Testis (tissue), 5 donors: ENCODE data around the gene TRIM28. TPM values are rescaled to one million over a fixed set of nuclear protein-coding genes. Genes with fewer than 3 reads are reported as not detected.

ENCODE experiments used
- DNase-seq: peaks from one replicate; pipeline ENCODE4 v3.0.0-alpha.2; 2019
- H3K27ac ChIP-seq, 2 donors: fragments of 200-600 bp; sonication (generic); one replicate each; pipeline ENCODE4 v1.5.1; 2019
- H3K27me3 ChIP-seq: fragments of 200-600 bp; sonication (generic); one replicate; pipeline ENCODE4 v1.5.1; 2019
- H3K36me3 ChIP-seq: fragments of 200-600 bp; sonication (generic); one replicate; pipeline ENCODE4 v1.5.1; 2017; ENCODE audit warnings: low read depth; ENCODE audit errors: missing control alignments
- H3K4me1 ChIP-seq: fragments of 200-600 bp; sonication (generic); one replicate; pipeline ENCODE4 v1.5.1; 2019
- H3K4me3 ChIP-seq, 2 donors: fragments of 200-600 bp; sonication (generic); one replicate each; pipeline ENCODE4 v1.5.1; 2017 to 2019
- H3K9me3 ChIP-seq: fragments of 200-600 bp; sonication (generic); one replicate; pipeline ENCODE4 v1.5.1; 2017
- CTCF ChIP-seq, 3 experiments: fragments of 450-650 bp in 2 of 3; fragments of 200-600 bp in 1 of 3; sonication (generic) in 1 of 3; IDR thresholded peaks; one replicate each; pipeline ENCODE4 v1.5.1; 2016 to 2019; ENCODE audit warnings: antibody characterized with exemption in 3 of 3, mild to moderate bottlenecking in 2 of 3, moderate library complexity in 1 of 3
- POLR2A ChIP-seq: fragments of 450-650 bp; IDR thresholded peaks from one replicate; pipeline ENCODE4 v1.6.1; 2017; ENCODE audit warnings: antibody characterized with exemption, mild to moderate bottlenecking, moderate library complexity
- WGBS, 2 donors: methylation state at CpG; one replicate each; pipeline ENCODE4 v1.1.5; 2018; 5-methylcytosine and 5-hydroxymethylcytosine counted together
- intact Hi-C: fragments of 100-400 bp; cut with DNase I; formaldehyde crosslinking; loops from one replicate; pipeline ENCODE4 v1.15.1; 2023; ENCODE audit warnings: low total_unique reads
- long read RNA-seq, 2 donors: transcript quantifications; one replicate each; lab custom pipeline, GENCODE V29; 2026
- polyA plus RNA-seq: library from polyadenylated mRNA; stranded (reverse); fragments of 350-450 nt; fragmentation: Illumina TruSeq; extraction: RNeasy Lipid Tissue Mini Kit (QIAGEN cat#74804); gene quantifications from one replicate; pipeline ENCODE4 v1.2.3, GENCODE V29; 2014; ENCODE audit warnings: low read depth, low replicate concordance; ENCODE audit not compliant: insufficient read depth
- total RNA-seq, 2 donors: library from RNA; depleted of rRNA; stranded (reverse); fragments of >200 nt; gene quantifications; one replicate each; pipeline ENCODE4 v1.2.3, GENCODE V29; 2016

TRIM28 gene
- 100 to 1,000 TPM; 415 to 521 TPM for total RNA-seq
- 694 TPM for polyA plus RNA-seq
- long read RNA-seq, donor 1, transcript TRIM28-213 (4 exons, 714 nt): minor isoform, 18 of 164 reads
- long read RNA-seq, donor 1, transcript TRIM28-201 (17 exons, 2,960 nt): major isoform, 48 of 164 reads
- long read RNA-seq, donor 1, partial matches to known transcripts: 94 of 164 reads
- long read RNA-seq, donor 1, other reads (novel, unspliced or antisense): 0 of 164 reads
- long read RNA-seq, donor 2, transcript TRIM28-213 (4 exons, 714 nt): minor isoform, 13 of 216 reads
- long read RNA-seq, donor 2, transcript TRIM28-201 (17 exons, 2,960 nt): major isoform, 24 of 216 reads
- long read RNA-seq, donor 2, partial matches to known transcripts: 107 of 216 reads
- long read RNA-seq, donor 2, other reads (novel, unspliced or antisense): 70 of 216 reads

DNA sequence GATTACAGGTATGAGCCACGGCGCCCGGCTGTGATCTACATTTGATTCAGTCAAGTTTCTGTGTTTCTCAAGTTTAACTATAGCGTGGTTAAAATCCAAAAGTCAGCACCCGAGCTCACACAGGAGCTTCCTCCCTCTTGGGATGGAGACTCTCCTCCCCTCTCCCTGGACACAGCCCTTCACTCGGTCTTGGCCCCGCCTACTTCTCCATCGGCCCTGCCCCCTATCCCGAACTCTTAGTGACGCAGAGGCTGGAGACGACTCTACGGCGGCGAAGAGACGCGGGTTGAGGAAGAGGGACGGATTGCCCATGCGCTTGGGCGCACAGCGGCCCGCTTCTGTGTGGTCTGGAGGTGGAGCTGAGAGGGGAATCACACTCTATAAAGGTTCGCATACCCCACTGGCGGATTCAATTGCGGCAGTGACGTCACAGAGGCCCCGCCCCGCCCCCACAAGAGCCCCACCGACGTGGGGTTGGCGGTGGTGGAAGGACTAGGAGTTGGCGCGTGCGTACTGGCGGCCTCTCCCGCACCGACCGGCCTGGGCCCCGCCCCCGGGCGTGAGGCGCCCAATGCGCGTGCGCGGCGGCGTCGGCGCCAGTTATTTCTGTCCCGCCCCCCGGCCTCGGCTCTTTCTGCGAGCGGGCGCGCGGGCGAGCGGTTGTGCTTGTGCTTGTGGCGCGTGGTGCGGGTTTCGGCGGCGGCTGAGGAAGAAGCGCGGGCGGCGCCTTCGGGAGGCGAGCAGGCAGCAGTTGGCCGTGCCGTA, at the start of gene TRIM28:
Gene TRIM28, plus strand, starts transcription at position 239 of the 765 bp plus-strand sequence. CDS start 694 bp downstream, outside the sequence.
- H3K27me3 ChIP-seq: no peaks in the 10 kb centered on the region
- H3K27ac ChIP-seq: peak within 1 kb of the TSS; percentile 96 to 99
- H3K4me3 ChIP-seq: peak within 1 kb of the TSS; percentile 88 to 93
- H3K36me3 ChIP-seq: no peaks in the 10 kb centered on the region
- intact Hi-C loops: no loop called here
- TF ChIP-seq CTCF (IDR thresholded peaks at IDR 0.05) (no peak), POLR2A (peak; percentile 95)
- peak; percentile 98 for DNase-seq
- H3K9me3 ChIP-seq: no peaks in the 10 kb centered on the region
- WGBS, 2 donors: 0% methylated on average over 21 to 33 of the region's 73 CpGs
- peaks cover 22% of the 10 kb centered on the region for H3K4me1 ChIP-seq

GRCh38 chr19:58497634-58498170, 46.2 kb upstream of the TRIM28 start:
- 77 to 82% methylated on average over 4 to 8 of the region's 8 CpGs for WGBS, 2 donors
- no peaks in the 10 kb centered on the region for H3K9me3 ChIP-seq
- TF ChIP-seq CTCF (IDR thresholded peaks at IDR 0.05) (no peak), POLR2A (no peak)
- H3K4me1 ChIP-seq: peaks cover 16% of the 10 kb centered on the region
- H3K4me3 ChIP-seq: no peak overlapping the region
- intact Hi-C loops: no loop called here
- DNase-seq: no peak
- H3K27ac ChIP-seq: no peak overlapping the region
- H3K36me3 ChIP-seq: no peaks in the 10 kb centered on the region
- H3K27me3 ChIP-seq: no peaks in the 10 kb centered on the region

DNA sequence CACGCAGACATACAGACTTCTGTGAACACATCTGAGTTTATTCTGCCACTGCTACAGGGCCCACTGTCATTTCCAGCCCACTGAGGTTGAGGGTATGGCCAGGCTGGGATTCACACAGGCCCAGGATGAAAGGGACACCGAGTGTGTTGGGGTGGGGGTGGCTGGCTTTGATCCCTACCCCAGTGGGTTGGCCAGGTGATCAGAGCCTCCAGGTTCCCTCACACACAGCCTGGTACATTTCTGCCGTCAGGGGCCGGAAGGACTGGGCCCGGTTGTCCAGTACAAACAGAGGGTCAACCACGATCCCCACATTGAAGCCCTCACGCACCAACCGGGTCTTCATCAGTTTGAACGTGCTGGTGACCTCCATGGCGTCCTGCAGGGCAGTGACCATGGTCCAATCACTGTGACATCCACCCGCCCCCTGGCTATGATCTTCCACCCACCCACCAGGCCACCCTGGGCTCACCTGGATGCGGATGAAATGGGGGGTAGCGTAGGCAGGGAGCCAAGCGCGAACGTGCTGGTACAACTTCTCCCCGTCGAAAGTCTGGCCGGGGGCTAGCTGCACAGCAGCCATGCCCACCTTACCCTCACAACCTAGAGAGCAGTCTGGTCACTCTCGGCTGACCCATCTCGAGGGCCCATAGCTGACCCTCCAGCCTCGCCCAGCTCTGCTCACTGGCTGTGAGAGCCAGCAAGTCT, 45.4 kb upstream of the TRIM28 start:
- H3K4me1 ChIP-seq: peaks cover 16% of the 10 kb centered on the region
- H3K27ac ChIP-seq: peak overlapping the region in 1 of 2 donors; percentile 79
- H3K36me3 ChIP-seq: no peaks in the 10 kb centered on the region
- no peaks in the 10 kb centered on the region for H3K9me3 ChIP-seq
- TF ChIP-seq POLR2A (no peak), CTCF (IDR thresholded peaks at IDR 0.05) (no peak)
- DNase-seq: no peak
- peak overlapping the region; percentile 61 to 74 for H3K4me3 ChIP-seq
- WGBS, 2 donors: 45 to 60% methylated on average over 17 to 22 of the region's 22 CpGs
- intact Hi-C loops: no loop called here
- no peaks in the 10 kb centered on the region for H3K27me3 ChIP-seq

GRCh38 chr19:58499021-58499927, 44.6 kb upstream of the TRIM28 start:
- intact Hi-C loops: no loop called here
- WGBS, 2 donors: 1 to 4% methylated on average over 30 to 58 of the region's 60 CpGs
- Histone ChIP-seq H3K4me1 (peaks cover 16% of the 10 kb centered on the region), H3K4me3 (peak overlapping the region; percentile 61 to 74), H3K9me3 (no peaks in the 10 kb centered on the region), H3K36me3 (no peaks in the 10 kb centered on the region), H3K27me3 (no peaks in the 10 kb centered on the region), H3K27ac (peak overlapping the region; percentile 62 to 79)
- DNase-seq: peak; percentile 99
- TF ChIP-seq POLR2A (no peak), CTCF (IDR thresholded peaks at IDR 0.05) (peak in 2 of 3 experiments; percentile 14 to 30)
